Common myeloid progenitor, CD34-positive (primary cell): ENCODE results near the gene LRP1B.

Experiments used
- CTCF ChIA-PET: fragments of 350-600 bp; sonication (Branson Sonifier 250); formaldehyde crosslinking; loops from one replicate; lab custom pipeline; 2021; ENCODE audit warnings: antibody characterized with exemption; lab: Charles Lee
- POLR2A ChIA-PET: fragments of 350-600 bp; sonication (Branson Sonifier 250); formaldehyde crosslinking; loops from one replicate; lab custom pipeline; 2021; ENCODE audit warnings: antibody characterized with exemption; lab: Charles Lee
- DNase-seq, 3 donors: peaks; one replicate each; pipeline versions ENCODE4 v3.0.0 to v3.0.0-alpha.2; 2013
- H3K27ac ChIP-seq, 2 experiments: 1 replicate in 1 of 2; 2 replicates in 1 of 2; pipeline ENCODE4 v1.7.0; 2013; ENCODE audit warnings: inconsistent platforms in 2 of 2, low read length in 2 of 2, mild to moderate bottlenecking in 2 of 2, low read depth in 1 of 2, moderate library complexity in 1 of 2; ENCODE audit not compliant: severe bottlenecking in 2 of 2, insufficient read depth in 1 of 2, poor library complexity in 1 of 2
- H3K27me3 ChIP-seq, 5 experiments: replicated peaks in 2 of 5; 1 replicate in 3 of 5; 2 replicates in 2 of 5; pipeline versions ENCODE4 v1.6.1 to v1.7.0; 2013; ENCODE audit warnings: low read length in 4 of 5, mild to moderate bottlenecking in 2 of 5, moderate library complexity in 2 of 5, inconsistent platforms in 1 of 5; ENCODE audit not compliant: insufficient read depth in 5 of 5, control insufficient read depth in 4 of 5
- H3K36me3 ChIP-seq, 4 experiments: 1 replicate in 2 of 4; 2 replicates in 2 of 4; pipeline versions ENCODE4 v1.6.1 to v1.7.0; 2013; ENCODE audit warnings: low read length in 3 of 4, control low read depth in 1 of 4, mild to moderate bottlenecking in 1 of 4; ENCODE audit not compliant: control insufficient read depth in 4 of 4, insufficient read depth in 4 of 4
- H3K4me1 ChIP-seq, 4 experiments: 1 replicate in 3 of 4; 2 replicates in 1 of 4; pipeline versions ENCODE4 v1.6.1 to v1.7.1; 2013; ENCODE audit warnings: low read length in 3 of 4, mild to moderate bottlenecking in 3 of 4, control low read depth in 1 of 4, inconsistent platforms in 1 of 4, moderate library complexity in 1 of 4; ENCODE audit not compliant: control insufficient read depth in 4 of 4, insufficient read depth in 4 of 4; ENCODE audit errors: control extremely low read depth in 1 of 4
- H3K4me3 ChIP-seq, 7 experiments: 1 replicate in 4 of 7; 2 replicates in 3 of 7; pipeline versions ENCODE4 v1.5.1 to v1.7.0; 2013; ENCODE audit warnings: mild to moderate bottlenecking in 7 of 7, low read length in 6 of 7, moderate library complexity in 6 of 7, inconsistent platforms in 2 of 7, low read depth in 2 of 7, control low read depth in 1 of 7; ENCODE audit not compliant: insufficient read depth in 4 of 7, control insufficient read depth in 1 of 7; ENCODE audit errors: extremely low read depth in 1 of 7
- H3K9me3 ChIP-seq, 5 experiments: 1 replicate in 4 of 5; 2 replicates in 1 of 5; pipeline versions ENCODE4 v1.6.1 to v1.7.1; 2013; ENCODE audit warnings: low read length in 4 of 5, mild to moderate bottlenecking in 2 of 5, inconsistent platforms in 1 of 5, low read depth in 1 of 5, moderate library complexity in 1 of 5; ENCODE audit not compliant: control insufficient read depth in 4 of 5, insufficient read depth in 2 of 5; ENCODE audit errors: control extremely low read depth in 1 of 5
- WGBS: methylation state at CpG from one replicate; pipeline ENCODE4 v1.1.5; 2013; ENCODE audit not compliant: insufficient coverage; 5-methylcytosine and 5-hydroxymethylcytosine counted together

Gene LRP1B

DNA sequence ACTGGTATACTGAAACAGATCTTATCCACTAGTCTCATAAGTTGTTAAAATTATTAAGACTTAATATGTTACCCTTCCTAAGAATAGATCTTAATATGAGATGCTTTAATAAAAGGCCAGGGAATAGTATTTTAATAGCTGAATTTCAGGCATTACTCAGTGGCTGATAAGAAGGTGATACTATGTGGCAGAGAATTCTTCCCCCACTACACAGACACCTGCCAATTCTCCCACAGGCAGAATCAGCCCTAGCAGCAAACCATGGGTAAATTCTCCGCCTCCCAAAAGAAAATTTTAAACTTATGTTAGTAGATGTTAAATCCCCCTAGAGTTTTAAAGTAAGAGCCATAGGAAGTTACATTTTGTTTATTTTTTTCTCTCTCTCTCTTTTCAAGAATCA is 888.8 kb downstream of the LRP1B start:
- no CpG with 5 or more reads among the region's 1 CpG for WGBS
- ChIA-PET CTCF (no interaction called here), POLR2A (no interaction called here)
- Histone ChIP-seq H3K27me3 (no peaks in the 10 kb centered on the region), H3K36me3 (no peaks in the 10 kb centered on the region), H3K4me1 (no peaks in the 10 kb centered on the region), H3K4me3 (no peak overlapping the region), H3K9me3 (no peaks in the 10 kb centered on the region), H3K27ac (no peak overlapping the region)
- no peak for DNase-seq

DNA sequence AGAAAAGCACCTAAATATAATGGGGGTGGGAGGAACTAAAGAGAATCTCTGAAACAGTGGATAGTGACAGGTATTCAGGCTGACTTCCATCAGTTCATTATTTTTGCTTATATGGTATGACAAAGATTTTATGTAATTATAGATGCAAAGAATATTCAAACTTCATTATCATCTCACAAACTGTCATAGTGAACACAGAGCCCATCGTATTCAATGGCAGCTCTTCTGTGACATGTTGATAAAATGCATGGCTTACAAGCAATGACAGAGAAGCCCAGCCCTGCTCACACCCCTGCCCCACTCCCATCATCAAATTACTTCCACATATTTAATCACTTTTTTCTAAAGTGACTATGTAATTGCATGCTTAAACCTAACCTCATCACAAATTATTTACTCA is 904.3 kb downstream of the LRP1B start:
- no peak for DNase-seq
- Histone ChIP-seq H3K36me3 (no peaks in the 10 kb centered on the region), H3K27ac (no peak overlapping the region), H3K4me1 (no peaks in the 10 kb centered on the region), H3K9me3 (peaks cover 0 to 4% (median 0%) of the 10 kb centered on the region in 5 experiments), H3K27me3 (no peaks in the 10 kb centered on the region), H3K4me3 (no peak overlapping the region)
- CTCF ChIA-PET, result no interaction called here
- 100% methylated on average over 1 of the region's 1 CpG for WGBS
- POLR2A ChIA-PET, result no interaction called here

DNA sequence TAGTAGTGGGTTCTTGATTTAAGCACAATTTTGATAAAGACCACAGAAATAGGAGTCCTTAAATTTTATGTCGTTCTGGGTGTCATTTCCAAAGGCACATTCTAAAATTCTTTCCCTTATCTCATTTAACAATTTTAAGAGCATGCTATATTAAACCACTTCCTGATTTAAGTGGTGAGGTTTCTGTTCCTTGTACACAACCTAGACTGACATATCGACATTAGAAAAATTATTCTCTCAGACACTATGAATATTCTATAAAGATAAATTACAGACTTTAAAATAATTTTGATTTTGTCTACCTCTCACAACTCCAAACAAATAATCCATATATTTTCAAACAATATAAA is 923.8 kb downstream of the LRP1B start:
- H3K4me3 ChIP-seq, result peak overlapping the region in 2 of 7 experiments; percentile 16 to 48
- ChIA-PET CTCF (no interaction called here), POLR2A (interaction anchor here (0.6 kb wide), 1 partner anchor 1086 kb away, joined by 3 read pairs; no protein-coding TSS in a partner anchor)
- WGBS, result no CpG with 5 or more reads among the region's 2 CpGs
- H3K27ac ChIP-seq, result no peak overlapping the region
- H3K9me3 ChIP-seq, result no peaks in the 10 kb centered on the region
- no peaks in the 10 kb centered on the region for H3K36me3 ChIP-seq
- DNase-seq, result peak in 2 of 3 donors; percentile 21 to 56
- H3K27me3 ChIP-seq, result no peaks in the 10 kb centered on the region
- peaks cover 4 to 10% (median 6%) of the 10 kb centered on the region in 4 experiments for H3K4me1 ChIP-seq

DNA sequence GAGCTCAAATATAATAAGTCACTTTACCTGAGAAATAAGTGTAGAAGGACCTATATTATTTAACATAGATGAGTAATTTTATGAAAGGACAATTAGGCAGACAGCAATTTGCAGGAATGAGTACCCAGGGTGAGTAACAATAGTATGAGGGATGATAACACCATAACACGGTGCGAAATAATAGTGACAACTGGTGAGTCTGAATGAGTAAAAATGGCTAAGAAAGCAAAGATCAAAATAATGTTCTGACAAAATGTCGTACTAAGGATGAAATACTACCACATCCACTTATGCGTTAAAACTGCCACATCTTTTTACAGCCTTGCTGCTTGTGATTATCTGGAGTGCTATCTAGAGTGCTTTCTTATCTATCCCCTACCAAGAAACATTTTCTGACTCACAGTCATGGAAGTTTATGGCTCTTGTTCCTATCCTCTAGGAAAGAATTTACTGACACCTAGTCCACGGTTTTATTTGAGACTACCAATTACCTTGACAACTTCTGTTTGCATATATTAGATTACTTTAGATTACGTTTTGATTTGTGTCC is 929.7 kb downstream of the LRP1B start:
- CTCF ChIA-PET, result no interaction called here
- H3K9me3 ChIP-seq, result peaks cover 0 to 3% (median 0%) of the 10 kb centered on the region in 5 experiments
- H3K27ac ChIP-seq, result no peak overlapping the region
- peaks cover 0 to 3% (median 0%) of the 10 kb centered on the region in 4 experiments for H3K4me1 ChIP-seq
- H3K36me3 ChIP-seq, result no peaks in the 10 kb centered on the region
- no peaks in the 10 kb centered on the region for H3K27me3 ChIP-seq
- H3K4me3 ChIP-seq, result no peak overlapping the region
- WGBS, result 50% methylated on average over 2 of the region's 6 CpGs
- POLR2A ChIA-PET, result no interaction called here
- no peak for DNase-seq

DNA sequence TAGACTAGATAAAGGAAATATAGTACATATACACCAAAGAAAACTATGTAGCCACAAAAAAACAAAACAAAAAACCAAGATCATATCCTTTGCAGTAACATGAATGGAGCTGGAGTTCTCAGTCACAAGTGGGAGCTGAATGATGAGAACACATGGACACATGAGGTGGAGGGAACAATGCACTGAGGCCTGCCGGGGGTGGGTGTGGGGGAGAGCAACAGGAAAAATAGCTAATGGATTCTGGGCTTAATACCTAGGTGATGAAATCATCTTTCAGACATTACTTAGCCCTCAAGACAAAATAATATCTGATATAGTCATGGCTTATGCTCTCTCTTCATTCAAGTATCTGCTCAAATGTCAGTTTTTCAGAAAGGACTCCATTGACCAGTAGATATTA is 930.6 kb downstream of the LRP1B start:
- Histone ChIP-seq H3K4me3 (no peak overlapping the region), H3K27me3 (no peaks in the 10 kb centered on the region), H3K36me3 (no peaks in the 10 kb centered on the region), H3K27ac (no peak overlapping the region), H3K9me3 (peaks cover 0 to 3% (median 0%) of the 10 kb centered on the region in 5 experiments), H3K4me1 (peaks cover 0 to 4% (median 0%) of the 10 kb centered on the region in 4 experiments)
- WGBS, result no CpG with 5 or more reads among the region's 1 CpG
- CTCF ChIA-PET, result no interaction called here
- DNase-seq, result no peak
- POLR2A ChIA-PET, result no interaction called here

DNA sequence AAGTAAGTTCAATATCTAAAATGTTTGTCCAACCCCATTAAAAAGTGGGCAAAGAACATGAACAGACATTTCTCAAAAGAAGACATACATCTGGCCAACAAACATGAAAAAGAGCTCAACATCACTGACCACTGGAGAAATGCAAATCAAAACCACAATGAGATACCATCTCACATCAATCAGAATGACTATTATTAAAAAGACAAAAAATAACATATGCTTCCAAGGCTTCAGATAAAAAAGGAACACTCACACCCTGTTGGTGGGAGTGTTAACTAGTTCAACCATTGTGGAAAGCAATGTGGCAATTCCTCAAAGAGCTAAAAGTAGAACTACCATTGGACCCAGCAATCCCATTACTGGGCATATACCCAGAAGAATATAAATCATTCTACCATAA is 931.1 kb downstream of the LRP1B start:
- Histone ChIP-seq H3K27me3 (no peaks in the 10 kb centered on the region), H3K36me3 (no peaks in the 10 kb centered on the region), H3K27ac (no peak overlapping the region), H3K9me3 (peaks cover 0 to 7% (median 0%) of the 10 kb centered on the region in 5 experiments), H3K4me3 (no peak overlapping the region), H3K4me1 (peaks cover 0 to 6% (median 0%) of the 10 kb centered on the region in 4 experiments)
- peak in 1 of 3 donors; percentile 15 for DNase-seq
- CTCF ChIA-PET, result no interaction called here
- POLR2A ChIA-PET, result no interaction called here

DNA sequence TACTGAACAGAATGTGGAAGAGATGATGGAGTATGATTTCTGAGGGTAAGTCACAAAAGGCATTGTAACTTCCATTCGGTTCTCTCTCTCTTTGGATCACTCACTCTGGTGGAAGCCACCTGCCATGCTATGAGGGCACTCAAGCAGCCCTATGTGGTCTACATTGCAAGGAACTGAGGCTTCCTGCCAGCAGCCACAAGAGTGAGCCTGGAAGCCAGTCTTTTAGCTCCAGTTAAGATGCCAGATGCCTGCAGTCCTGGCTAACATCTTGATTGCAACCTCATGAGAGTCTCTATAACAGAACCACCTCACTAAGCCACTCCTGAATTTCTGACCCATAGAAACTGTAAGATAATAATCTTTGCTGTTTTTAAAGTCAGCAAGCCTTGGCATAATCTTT is 935.7 kb downstream of the LRP1B start:
- peaks cover 0 to 7% (median 0%) of the 10 kb centered on the region in 5 experiments for H3K9me3 ChIP-seq
- WGBS, result 86% methylated on average over 1 of the region's 1 CpG
- H3K4me1 ChIP-seq, result peaks cover 0 to 3% (median 0%) of the 10 kb centered on the region in 4 experiments
- CTCF ChIA-PET, result no interaction called here
- H3K36me3 ChIP-seq, result no peaks in the 10 kb centered on the region
- DNase-seq, result peak in 1 of 3 donors; percentile 26
- POLR2A ChIA-PET, result no interaction called here
- H3K4me3 ChIP-seq, result no peak overlapping the region
- no peaks in the 10 kb centered on the region for H3K27me3 ChIP-seq
- no peak overlapping the region for H3K27ac ChIP-seq
